MM.1S (cell line): ENCODE results near the gene GPI.

ENCODE experiments used
- DNase-seq: peaks from one replicate; pipeline ENCODE4 v3.0.0-alpha.2; 2015
- H2AFZ ChIP-seq: fragments of 300-600 bp; sonication (generic); 2 replicates; pipeline ENCODE4 v1.6.0; 2016; ENCODE audit warnings: antibody characterized with exemption, low read length
- H3F3A ChIP-seq: fragments of 300-600 bp; sonication (generic); 2 replicates; pipeline ENCODE4 v1.6.1; 2016; ENCODE audit warnings: mild to moderate bottlenecking, antibody characterized with exemption, low read length, moderate library complexity, mixed read lengths; ENCODE audit not compliant: insufficient read depth
- H3K27ac ChIP-seq: fragments of 300-600 bp; sonication (generic); 2 replicates; pipeline ENCODE4 v1.5.1; 2016; ENCODE audit warnings: mild to moderate bottlenecking, low read length
- H3K27me3 ChIP-seq: fragments of 300-600 bp; sonication (generic); replicated peaks from 2 replicates; pipeline ENCODE4 v1.6.0; 2016; ENCODE audit warnings: low read length; ENCODE audit not compliant: insufficient read depth
- H3K36me3 ChIP-seq: fragments of 300-600 bp; sonication (generic); replicated peaks from 2 replicates; pipeline ENCODE4 v1.6.1; 2016; ENCODE audit warnings: mild to moderate bottlenecking, low read length, mixed read lengths; ENCODE audit not compliant: insufficient read depth
- H3K4me1 ChIP-seq: fragments of 300-600 bp; sonication (generic); 2 replicates; pipeline ENCODE4 v1.6.1; 2016; ENCODE audit warnings: low read length, mixed read lengths
- H3K4me2 ChIP-seq: fragments of 300-600 bp; sonication (generic); 2 replicates; pipeline ENCODE4 v1.6.0; 2016; ENCODE audit warnings: low read depth, low read length
- H3K4me3 ChIP-seq: fragments of 300-600 bp; sonication (generic); 2 replicates; pipeline ENCODE4 v1.5.1; 2016; ENCODE audit warnings: low read length, mixed read lengths
- H3K79me2 ChIP-seq: fragments of 300-600 bp; sonication (generic); 2 replicates; pipeline ENCODE4 v1.6.1; 2016; ENCODE audit warnings: mixed run types, low read length, mixed read lengths
- H3K9ac ChIP-seq: fragments of 300-600 bp; sonication (generic); 2 replicates; pipeline ENCODE4 v1.6.1; 2016; ENCODE audit warnings: low read length, mixed read lengths
- H3K9me2 ChIP-seq: fragments of 300-600 bp; sonication (generic); replicated peaks from 2 replicates; pipeline ENCODE4 v1.6.1; 2016; ENCODE audit warnings: mild to moderate bottlenecking, low read length, mixed read lengths; ENCODE audit not compliant: insufficient read depth
- H3K9me3 ChIP-seq: fragments of 300-600 bp; sonication (generic); replicated peaks from 2 replicates; pipeline ENCODE4 v1.6.1; 2016; ENCODE audit warnings: mild to moderate bottlenecking, low read length, mixed read lengths; ENCODE audit not compliant: insufficient read depth
- H4K20me1 ChIP-seq: fragments of 300-600 bp; sonication (generic); 2 replicates; pipeline ENCODE4 v1.6.1; 2016; ENCODE audit warnings: mild to moderate bottlenecking, low read length, moderate library complexity, mixed read lengths; ENCODE audit not compliant: insufficient read depth
- EZH2 ChIP-seq: fragments of 300-600 bp; sonication (generic); optimal IDR thresholded peaks from 2 replicates; pipeline ENCODE3; 2017; ENCODE audit warnings: low read depth, mild to moderate bottlenecking, antibody characterized with exemption, low read length, mixed read lengths
- EZH2phosphoT487 ChIP-seq: fragments of 300-600 bp; sonication (generic); IDR thresholded peaks from 2 replicates; pipeline ENCODE4 v1.6.1; 2018; ENCODE audit warnings: antibody characterized with exemption, low read length
- TF ChIP-seq, protein P1 (sequence below): fragments of 300-600 bp; sonication (generic); IDR thresholded peaks from 2 replicates; pipeline ENCODE4 v1.5.1; 2016; ENCODE audit warnings: antibody characterized with exemption, low read length, mixed read lengths

Gene GPI

DNA sequence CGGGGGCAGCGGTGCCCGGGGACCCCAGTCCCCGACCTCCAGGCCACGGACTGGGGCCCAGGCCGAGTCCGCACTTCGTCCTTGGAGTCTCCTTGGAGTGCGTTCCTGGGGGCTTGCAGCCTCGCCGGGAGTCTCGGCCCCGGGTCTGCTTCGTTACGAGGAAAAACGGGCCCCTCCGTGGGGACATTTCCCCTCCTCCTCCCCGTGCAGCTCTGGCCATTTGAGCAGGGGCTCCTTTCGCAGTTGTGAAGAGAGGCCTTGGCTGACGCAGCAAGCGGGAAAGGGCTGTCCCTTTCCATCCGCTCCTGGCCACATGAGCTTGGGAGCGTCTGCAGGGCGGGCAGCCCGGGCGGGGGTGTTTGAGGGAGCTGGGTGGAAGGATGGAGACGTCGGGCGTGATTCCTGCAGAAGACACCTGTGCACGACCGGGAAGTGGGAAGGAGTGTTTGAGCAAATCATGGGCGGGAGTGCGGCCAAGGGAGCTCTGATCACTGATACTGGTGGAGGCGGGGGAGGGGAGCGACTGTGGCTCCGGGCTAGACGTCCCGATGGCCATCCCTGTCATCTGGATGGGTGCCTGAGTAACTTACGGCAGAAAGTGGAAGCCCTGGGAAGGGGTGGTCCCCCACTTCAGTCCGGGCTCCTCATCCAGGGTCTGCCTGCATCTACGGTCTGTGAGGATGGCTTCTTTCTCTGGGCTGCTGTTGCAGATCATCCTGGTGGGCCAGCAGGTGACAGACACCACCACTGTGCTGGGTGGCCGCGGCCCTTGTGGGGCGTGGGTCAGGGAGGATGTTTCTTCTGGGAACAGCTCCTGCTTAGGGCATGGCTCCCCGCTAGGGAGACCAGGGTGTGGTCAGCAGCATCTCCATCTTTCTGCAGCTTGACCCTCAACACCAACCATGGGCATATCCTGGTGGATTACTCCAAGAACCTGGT lies 736 bp downstream of the GPI start:
- Histone ChIP-seq H3K4me1 (peaks cover 19% of the 10 kb centered on the region; the same call in 1 of the 2 replicates), H3K27ac (peak overlapping the region; percentile 50; the same call in 1 of the 2 replicates), H3K4me3 (peak overlapping the region; percentile 100), H2AFZ (peak overlapping the region; percentile 77), H3K4me2 (peak overlapping the region; percentile 81), H3K9ac (peak overlapping the region; percentile 94), H3K36me3 (peaks cover 17% of the 10 kb centered on the region; the same call in 1 of the 2 replicates), H4K20me1 (peaks cover 14% of the 10 kb centered on the region; the same call in 1 of the 2 replicates), H3K79me2 (peaks cover 57% of the 10 kb centered on the region), H3K27me3 (no peaks in the 10 kb centered on the region), H3K9me2 (no peaks in the 10 kb centered on the region), H3F3A (peaks cover 11% of the 10 kb centered on the region; the same call in 1 of the 2 replicates), H3K9me3 (no peaks in the 10 kb centered on the region)
- TF ChIP-seq EZH2phosphoT487: no peak
- TF ChIP-seq, protein P1, sequence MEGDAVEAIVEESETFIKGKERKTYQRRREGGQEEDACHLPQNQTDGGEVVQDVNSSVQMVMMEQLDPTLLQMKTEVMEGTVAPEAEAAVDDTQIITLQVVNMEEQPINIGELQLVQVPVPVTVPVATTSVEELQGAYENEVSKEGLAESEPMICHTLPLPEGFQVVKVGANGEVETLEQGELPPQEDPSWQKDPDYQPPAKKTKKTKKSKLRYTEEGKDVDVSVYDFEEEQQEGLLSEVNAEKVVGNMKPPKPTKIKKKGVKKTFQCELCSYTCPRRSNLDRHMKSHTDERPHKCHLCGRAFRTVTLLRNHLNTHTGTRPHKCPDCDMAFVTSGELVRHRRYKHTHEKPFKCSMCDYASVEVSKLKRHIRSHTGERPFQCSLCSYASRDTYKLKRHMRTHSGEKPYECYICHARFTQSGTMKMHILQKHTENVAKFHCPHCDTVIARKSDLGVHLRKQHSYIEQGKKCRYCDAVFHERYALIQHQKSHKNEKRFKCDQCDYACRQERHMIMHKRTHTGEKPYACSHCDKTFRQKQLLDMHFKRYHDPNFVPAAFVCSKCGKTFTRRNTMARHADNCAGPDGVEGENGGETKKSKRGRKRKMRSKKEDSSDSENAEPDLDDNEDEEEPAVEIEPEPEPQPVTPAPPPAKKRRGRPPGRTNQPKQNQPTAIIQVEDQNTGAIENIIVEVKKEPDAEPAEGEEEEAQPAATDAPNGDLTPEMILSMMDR: no peak
- TF ChIP-seq EZH2: no peak
- no peak for DNase-seq

DNA sequence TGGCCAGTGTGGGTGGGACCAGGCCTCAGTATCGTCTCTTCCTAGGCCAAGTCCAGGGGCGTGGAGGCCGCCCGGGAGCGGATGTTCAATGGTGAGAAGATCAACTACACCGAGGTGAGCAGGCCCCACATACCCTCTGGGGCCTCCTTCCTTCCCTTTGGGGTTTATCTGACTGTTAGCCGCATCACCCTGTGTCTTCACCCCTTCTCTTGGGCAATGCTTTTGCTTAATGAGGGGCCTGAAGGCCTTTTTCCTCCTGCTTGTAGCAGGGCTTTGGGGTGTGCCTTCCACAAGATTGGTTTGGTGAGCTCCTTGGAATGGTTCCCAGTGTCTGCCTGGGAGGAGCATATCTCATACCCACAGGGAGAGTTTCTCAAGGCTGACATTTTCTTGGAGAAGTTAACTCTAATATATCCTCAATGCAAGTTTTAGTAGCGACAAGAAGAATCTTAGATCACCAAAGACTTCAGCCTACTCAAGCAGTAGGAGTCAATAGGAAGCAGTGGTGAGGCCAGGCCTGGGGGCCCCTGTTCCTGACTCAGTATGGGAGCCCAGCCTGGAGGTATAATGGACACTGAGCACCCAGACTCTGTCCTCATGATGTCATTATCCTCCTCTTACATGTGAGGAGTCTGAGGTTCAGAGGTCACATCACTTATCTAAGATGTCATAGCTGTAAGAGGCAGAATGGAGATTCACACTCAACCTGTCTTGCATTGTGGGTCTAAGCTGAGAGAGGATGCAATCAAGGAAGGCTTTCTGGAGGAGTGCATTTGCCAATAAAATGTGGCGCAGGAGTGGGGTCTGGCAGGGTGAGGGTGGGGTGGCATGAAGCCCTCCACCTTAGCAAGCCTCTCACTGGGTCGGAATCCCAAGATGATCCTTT lies 2.0 kb downstream of the GPI start:
- Histone ChIP-seq H3K4me1 (peaks cover 19% of the 10 kb centered on the region; the same call in 1 of the 2 replicates), H3K4me3 (peak overlapping the region; percentile 100), H3K9me3 (no peaks in the 10 kb centered on the region), H3K9ac (no peak overlapping the region; the same call in 1 of the 2 replicates), H3K27ac (no peak overlapping the region), H3K27me3 (no peaks in the 10 kb centered on the region), H3K36me3 (peaks cover 19% of the 10 kb centered on the region; the same call in 1 of the 2 replicates), H3K9me2 (no peaks in the 10 kb centered on the region), H2AFZ (no peak overlapping the region), H3K79me2 (peaks cover 68% of the 10 kb centered on the region), H3K4me2 (peak overlapping the region; percentile 81; the same call in 1 of the 2 replicates), H3F3A (peaks cover 11% of the 10 kb centered on the region; the same call in 1 of the 2 replicates), H4K20me1 (peaks cover 14% of the 10 kb centered on the region; the same call in 1 of the 2 replicates)
- TF ChIP-seq EZH2phosphoT487 (no peak), EZH2 (no peak)
- TF ChIP-seq, protein P1: no peak
- no peak for DNase-seq

DNA sequence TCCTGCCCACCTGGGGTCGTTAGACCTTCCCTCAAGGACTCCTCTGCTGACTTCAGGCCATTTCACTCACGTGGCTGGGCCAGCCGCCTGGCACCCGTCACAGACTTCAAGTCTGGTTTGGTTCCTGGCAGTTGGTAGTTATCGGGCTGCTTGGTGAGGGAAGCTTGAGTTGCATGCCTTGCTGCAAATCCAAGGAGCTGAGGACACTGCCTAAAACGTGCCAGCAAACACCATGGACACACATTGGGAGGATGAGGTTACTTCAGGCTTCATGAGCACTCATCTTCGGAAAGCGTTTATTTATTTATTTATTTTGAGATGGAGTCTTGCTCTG lies 2.6 kb downstream of the GPI start:
- Histone ChIP-seq H3K36me3 (peaks cover 19% of the 10 kb centered on the region; the same call in 1 of the 2 replicates), H3K4me3 (no peak overlapping the region), H3K27me3 (no peaks in the 10 kb centered on the region), H2AFZ (no peak overlapping the region), H3F3A (peaks cover 11% of the 10 kb centered on the region; the same call in 1 of the 2 replicates), H4K20me1 (peaks cover 14% of the 10 kb centered on the region; the same call in 1 of the 2 replicates), H3K4me2 (no peak overlapping the region; the same call in 1 of the 2 replicates), H3K27ac (no peak overlapping the region), H3K79me2 (peaks cover 74% of the 10 kb centered on the region), H3K9ac (no peak overlapping the region), H3K4me1 (peaks cover 19% of the 10 kb centered on the region; the same call in 1 of the 2 replicates), H3K9me3 (no peaks in the 10 kb centered on the region), H3K9me2 (no peaks in the 10 kb centered on the region)
- DNase-seq: no peak
- TF ChIP-seq EZH2: no peak
- TF ChIP-seq EZH2phosphoT487: no peak
- TF ChIP-seq, protein P1: no peak
